Neutrophil (primary cell): ENCODE results near the gene SDK2.

Experiments
- H3K27ac ChIP-seq: fragments of 200-600 bp; sonication (generic); 2 replicates; pipeline ENCODE4 v1.5.1; 2016; ENCODE audit warnings: mild to moderate bottlenecking, moderate library complexity
- H3K27me3 ChIP-seq: fragments of 200-600 bp; sonication (generic); 2 replicates; pipeline ENCODE4 v1.6.0; 2016; ENCODE audit warnings: mild to moderate bottlenecking
- H3K36me3 ChIP-seq: fragments of 200-600 bp; sonication (generic); 2 replicates; pipeline ENCODE4 v1.5.1; 2017
- H3K4me1 ChIP-seq, 2 experiments: fragments of 200-600 bp in 1 of 2; sonication (generic) in 1 of 2; 1 replicate in 1 of 2; 2 replicates in 1 of 2; pipeline versions ENCODE4 v1.5.1 to v1.6.1; 2013 to 2016; ENCODE audit warnings: low read depth in 1 of 2, low read length in 1 of 2, mild to moderate bottlenecking in 1 of 2, moderate library complexity in 1 of 2; ENCODE audit not compliant: control insufficient read depth in 1 of 2, insufficient read depth in 1 of 2
- H3K4me3 ChIP-seq, 2 experiments: fragments of 200-600 bp in 1 of 2; sonication (generic) in 1 of 2; 1 replicate in 1 of 2; 2 replicates in 1 of 2; pipeline ENCODE4 v1.5.1; 2013 to 2016; ENCODE audit warnings: low read depth in 1 of 2, low read length in 1 of 2, mild to moderate bottlenecking in 1 of 2, moderate library complexity in 1 of 2
- H3K9me3 ChIP-seq: fragments of 200-600 bp; sonication (generic); 2 replicates; pipeline ENCODE4 v1.5.1; 2016
- CTCF ChIP-seq: fragments of 200-600 bp; sonication (generic); IDR thresholded peaks from 2 replicates; pipeline ENCODE4 v1.5.1; 2016; ENCODE audit warnings: antibody characterized with exemption

Gene SDK2

DNA sequence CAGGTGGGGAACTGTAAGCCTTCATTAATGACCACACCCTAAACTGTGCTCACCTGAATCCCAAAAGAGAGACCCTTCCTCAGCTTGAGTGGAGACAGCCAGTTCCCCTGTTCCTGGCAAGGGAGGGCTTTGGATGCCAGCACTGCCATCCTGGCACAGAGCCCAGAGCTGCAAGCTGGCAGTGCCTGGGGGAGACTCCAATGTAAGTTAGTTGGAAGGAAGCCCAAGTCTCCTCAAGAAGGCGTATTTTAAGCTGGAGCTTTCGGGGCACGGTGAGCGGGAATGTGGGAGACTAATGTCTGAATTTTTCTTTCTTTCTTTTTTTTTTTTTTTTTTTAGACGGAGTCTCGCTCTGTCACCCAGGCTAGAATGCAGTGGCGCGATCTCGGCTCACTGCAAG, 337.1 kb downstream of the SDK2 start:
- no peak for TF ChIP-seq CTCF
- no peaks in the 10 kb centered on the region for H3K36me3 ChIP-seq
- H3K9me3 ChIP-seq = no peaks in the 10 kb centered on the region
- no peak overlapping the region for H3K27ac ChIP-seq
- H3K27me3 ChIP-seq = no peaks in the 10 kb centered on the region
- peaks cover 24 to 34% of the 10 kb centered on the region in 2 experiments for H3K4me1 ChIP-seq
- H3K4me3 ChIP-seq = no peak overlapping the region

DNA sequence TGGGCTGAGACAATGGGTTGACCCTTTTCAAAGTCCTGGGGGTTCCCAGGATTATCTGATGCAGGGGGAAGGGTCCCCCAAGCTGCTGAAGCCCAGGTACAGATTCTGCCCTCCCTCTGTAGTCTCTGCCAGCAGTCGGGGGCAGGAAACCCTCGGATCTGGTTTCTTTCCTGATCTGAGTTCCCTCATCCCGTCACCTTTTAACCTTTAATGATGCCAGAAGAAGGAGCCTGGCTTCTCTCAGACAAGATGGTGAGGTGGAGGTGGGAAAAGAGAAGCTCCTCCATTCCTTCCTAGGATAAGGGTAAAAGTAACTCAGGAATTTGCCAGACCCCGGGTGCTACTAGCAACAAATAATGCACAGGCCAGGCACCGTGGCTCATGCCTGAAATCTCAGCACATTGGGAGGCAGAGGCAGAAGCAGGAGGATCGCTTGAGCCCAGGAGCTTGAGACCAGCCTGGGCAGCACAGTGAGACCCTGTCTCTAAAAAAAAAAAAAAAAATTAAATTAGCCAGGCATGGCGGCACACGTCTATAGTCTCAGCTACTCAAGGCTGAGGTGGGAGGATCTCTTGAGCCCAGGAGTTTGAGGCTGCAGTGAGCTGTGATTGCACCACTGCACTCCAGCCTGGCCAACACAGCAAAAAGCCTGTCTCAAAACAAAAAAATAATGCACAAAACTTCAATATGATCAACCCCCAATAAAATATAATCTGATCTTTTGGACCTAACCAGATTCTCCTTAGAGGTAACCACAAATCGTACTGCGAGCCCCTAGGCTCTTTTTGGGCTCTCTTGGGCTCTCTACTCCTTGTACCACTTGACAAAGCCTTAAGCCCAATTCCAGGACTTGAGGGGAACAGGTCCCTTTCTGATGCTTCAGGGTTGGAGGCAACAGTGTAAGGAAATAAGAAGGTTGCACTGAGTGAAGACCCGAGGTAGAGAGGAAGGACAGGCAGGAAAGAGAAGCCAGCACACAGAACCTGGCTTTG, 338.1 kb downstream of the SDK2 start:
- no peak for TF ChIP-seq CTCF
- no peaks in the 10 kb centered on the region for H3K36me3 ChIP-seq
- H3K27me3 ChIP-seq = no peaks in the 10 kb centered on the region
- H3K4me3 ChIP-seq = no peak overlapping the region
- peaks cover 22 to 33% of the 10 kb centered on the region in 2 experiments for H3K4me1 ChIP-seq
- no peak overlapping the region for H3K27ac ChIP-seq
- H3K9me3 ChIP-seq = no peaks in the 10 kb centered on the region

DNA sequence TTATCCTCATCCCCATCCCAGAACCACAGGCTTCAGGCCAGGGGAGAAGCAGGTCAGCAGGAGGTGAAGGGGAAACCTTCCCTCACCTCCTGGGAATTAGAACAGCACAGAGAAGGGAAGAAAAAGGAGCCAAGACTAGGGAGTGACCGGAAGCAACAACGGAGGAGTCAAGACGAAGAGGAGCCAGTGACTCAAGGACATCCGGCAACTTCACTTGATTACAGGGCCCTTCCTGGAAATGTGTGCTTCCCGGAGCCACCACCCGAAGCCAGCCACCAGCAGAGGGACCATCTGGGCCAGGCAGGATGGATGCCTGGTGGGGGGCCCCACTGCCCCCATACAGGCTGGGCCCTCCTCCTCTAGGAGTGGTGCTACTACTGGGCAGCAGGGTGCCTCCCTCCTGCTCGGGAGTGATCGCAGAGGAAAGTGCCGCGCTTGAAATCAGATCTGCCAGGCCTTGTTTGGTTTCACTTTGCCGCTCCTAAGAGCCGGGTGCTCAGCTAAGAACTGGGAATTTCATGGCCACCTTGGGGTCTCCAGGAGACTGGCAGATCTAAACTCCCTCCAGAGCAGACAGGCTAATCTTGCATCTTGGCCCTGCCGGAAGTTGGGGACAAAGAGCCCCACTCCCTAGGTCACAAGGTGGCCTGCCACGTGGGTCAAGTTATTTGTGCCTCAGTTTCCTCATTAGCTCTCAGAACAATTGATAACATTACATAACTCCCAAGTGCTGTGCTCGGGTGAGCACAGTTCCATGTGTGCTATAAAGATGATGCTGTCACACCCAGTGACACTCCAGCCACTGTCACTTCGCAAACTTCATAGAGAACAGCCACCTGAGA, 339.1 kb downstream of the SDK2 start:
- TF ChIP-seq CTCF = no peak
- H3K36me3 ChIP-seq = no peaks in the 10 kb centered on the region
- H3K4me1 ChIP-seq = peaks cover 17 to 30% of the 10 kb centered on the region in 2 experiments
- H3K27me3 ChIP-seq = no peaks in the 10 kb centered on the region
- H3K27ac ChIP-seq = peak overlapping the region; percentile 23
- no peaks in the 10 kb centered on the region for H3K9me3 ChIP-seq
- H3K4me3 ChIP-seq = no peak overlapping the region

DNA sequence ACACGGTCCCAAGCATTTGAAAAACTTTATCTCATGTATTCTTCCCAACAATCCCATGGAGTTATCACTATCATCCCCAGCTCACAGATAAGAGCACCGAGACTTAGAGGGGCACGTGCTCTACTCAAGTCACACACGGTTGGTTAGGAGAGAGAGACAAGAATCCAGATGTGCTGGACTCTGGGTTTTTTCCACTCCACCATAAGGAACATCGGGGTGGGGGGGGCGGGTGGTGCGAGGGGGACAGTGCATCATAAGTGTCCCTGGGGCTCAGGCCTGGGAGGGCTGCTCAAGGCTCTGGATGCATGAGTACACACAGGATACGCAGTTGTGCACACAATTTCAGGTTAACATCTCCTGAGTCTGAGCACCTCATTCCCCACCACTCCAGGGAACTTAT, 339.8 kb downstream of the SDK2 start:
- H3K27ac ChIP-seq = no peak overlapping the region
- no peak overlapping the region for H3K4me3 ChIP-seq

More for the DNA sequence above, 339.8 kb downstream of the SDK2 start:
- H3K4me1 ChIP-seq = peaks cover 10 to 23% of the 10 kb centered on the region in 2 experiments
- no peak for TF ChIP-seq CTCF
- no peaks in the 10 kb centered on the region for H3K36me3 ChIP-seq
- H3K27me3 ChIP-seq = no peaks in the 10 kb centered on the region
- H3K9me3 ChIP-seq = no peaks in the 10 kb centered on the region
